H9 (cell line): ENCODE measurements around the gene MTHFD1. TPM values are rescaled to one million over a fixed set of nuclear protein-coding genes. Genes with fewer than 3 reads are reported as not detected.

Experiments
- DNase-seq: peaks from one replicate; pipeline ENCODE4 v3.0.0-alpha.2; 2017
- H2AFZ ChIP-seq: one replicate; pipeline ENCODE4 v1.6.1; 2013; ENCODE audit warnings: mild to moderate bottlenecking, low read length, control low read depth, moderate library complexity
- H2AK5ac ChIP-seq: 2 replicates; pipeline ENCODE4 v1.6.1; 2013; ENCODE audit warnings: low read length, control low read depth, mixed read lengths; ENCODE audit not compliant: insufficient read length
- H2BK120ac ChIP-seq: one replicate; pipeline ENCODE4 v1.6.1; 2013; ENCODE audit warnings: low read depth, mild to moderate bottlenecking, low read length, control low read depth, inconsistent platforms; ENCODE audit not compliant: poor library complexity, severe bottlenecking
- H2BK12ac ChIP-seq: 2 replicates; pipeline ENCODE4 v1.6.1; 2013; ENCODE audit warnings: low read length, control low read depth, mixed read lengths, low read depth; ENCODE audit not compliant: insufficient read length
- H2BK15ac ChIP-seq: 2 replicates; pipeline ENCODE4 v1.6.1; 2013; ENCODE audit warnings: low read depth, low read length, control low read depth
- H2BK20ac ChIP-seq: one replicate; pipeline ENCODE4 v1.6.1; 2013; ENCODE audit warnings: low read depth, mild to moderate bottlenecking, low read length, control low read depth, inconsistent platforms; ENCODE audit not compliant: poor library complexity, severe bottlenecking
- H2BK5ac ChIP-seq: 2 replicates; pipeline ENCODE4 v1.6.1; 2013; ENCODE audit warnings: low read length, control low read depth, mixed read lengths; ENCODE audit not compliant: insufficient read length
- H3K14ac ChIP-seq: 2 replicates; pipeline ENCODE4 v1.6.1; 2013; ENCODE audit warnings: low read length, control low read depth; ENCODE audit not compliant: insufficient read depth
- H3K18ac ChIP-seq: 2 replicates; pipeline ENCODE4 v1.6.1; 2013; ENCODE audit warnings: low read depth, mild to moderate bottlenecking, mixed read lengths, low read length, control low read depth; ENCODE audit not compliant: insufficient read length
- H3K23ac ChIP-seq: 2 replicates; pipeline ENCODE4 v1.6.1; 2013; ENCODE audit warnings: low read length, control low read depth, mixed read lengths, low read depth; ENCODE audit not compliant: insufficient read length
- H3K23me2 ChIP-seq: 2 replicates; pipeline ENCODE4 v1.6.1; 2013; ENCODE audit warnings: low read depth, mild to moderate bottlenecking, mixed read lengths, low read length, control low read depth; ENCODE audit not compliant: insufficient read length, poor library complexity, severe bottlenecking
- H3K27ac ChIP-seq: 2 replicates; pipeline ENCODE4 v1.5.1; 2013; ENCODE audit warnings: low read length, control low read depth, mixed read lengths, low read depth; ENCODE audit not compliant: insufficient read length
- H3K27me3 ChIP-seq: 2 replicates; pipeline ENCODE4 v1.6.1; 2013; ENCODE audit warnings: low read length, control low read depth, inconsistent platforms; ENCODE audit not compliant: insufficient read depth
- H3K4ac ChIP-seq: 2 replicates; pipeline ENCODE4 v1.6.1; 2013; ENCODE audit warnings: low read depth, mild to moderate bottlenecking, control low read depth, inconsistent platforms, low read length, moderate library complexity
- H3K4me1 ChIP-seq: 2 replicates; pipeline ENCODE4 v1.6.1; 2013; ENCODE audit warnings: low read length, control low read depth, inconsistent platforms; ENCODE audit not compliant: insufficient read depth
- H3K4me2 ChIP-seq: 2 replicates; pipeline ENCODE4 v1.6.1; 2013; ENCODE audit warnings: low read length, control low read depth, mixed read lengths; ENCODE audit not compliant: insufficient read length, insufficient read depth
- H3K56ac ChIP-seq: 2 replicates; pipeline ENCODE4 v1.6.1; 2013; ENCODE audit warnings: low read depth, mild to moderate bottlenecking, mixed read lengths, low read length, control low read depth; ENCODE audit not compliant: insufficient read length
- H3K79me1 ChIP-seq: 2 replicates; pipeline ENCODE4 v1.6.1; 2013; ENCODE audit warnings: low read depth, mild to moderate bottlenecking, moderate library complexity, low read length, control low read depth, inconsistent platforms; ENCODE audit not compliant: insufficient read depth, poor library complexity, severe bottlenecking
- H3K79me2 ChIP-seq: 2 replicates; pipeline ENCODE4 v1.6.1; 2013; ENCODE audit warnings: low read length, control low read depth, inconsistent platforms; ENCODE audit not compliant: insufficient read depth
- H3K9ac ChIP-seq: 2 replicates; pipeline ENCODE4 v1.6.1; 2013; ENCODE audit warnings: low read length, control low read depth, mixed read lengths; ENCODE audit not compliant: insufficient read length; ENCODE audit errors: extremely low read depth
- H3K9me3 ChIP-seq: one replicate; pipeline ENCODE4 v1.6.1; 2013; ENCODE audit warnings: low read depth, low read length, inconsistent platforms; ENCODE audit not compliant: control insufficient read depth
- H3T11ph ChIP-seq: one replicate; pipeline ENCODE4 v1.6.1; 2013; ENCODE audit warnings: mild to moderate bottlenecking, low read length, control low read depth, inconsistent platforms
- H4K20me1 ChIP-seq: one replicate; pipeline ENCODE4 v1.6.1; 2013; ENCODE audit not compliant: control insufficient read depth, insufficient read length, insufficient read depth
- H4K5ac ChIP-seq: 2 replicates; pipeline ENCODE4 v1.6.1; 2013; ENCODE audit warnings: low read depth, mild to moderate bottlenecking, mixed read lengths, low read length, control low read depth; ENCODE audit not compliant: insufficient read length
- H4K8ac ChIP-seq: replicated peaks from 2 replicates; pipeline ENCODE4 v1.6.1; 2013; ENCODE audit warnings: low read length, control low read depth, mixed read lengths, low read depth; ENCODE audit not compliant: insufficient read length
- H4K91ac ChIP-seq: 2 replicates; pipeline ENCODE4 v1.6.1; 2013; ENCODE audit warnings: low read depth, mild to moderate bottlenecking, moderate library complexity, mixed read lengths, low read length, control low read depth; ENCODE audit not compliant: insufficient read length
- H3K27ac Mint-ChIP-seq, 3 experiments: 2 replicates in 2 of 3; 3 replicates in 1 of 3; pipeline ENCODE4 v1.8.0; 2020 to 2021; ENCODE audit warnings: mixed read lengths in 3 of 3, mild to moderate bottlenecking in 1 of 3, moderate library complexity in 1 of 3
- H3K27me3 Mint-ChIP-seq: 2 replicates; pipeline ENCODE4 v1.8.0; 2021; ENCODE audit warnings: low read depth, mild to moderate bottlenecking, moderate library complexity, mixed read lengths
- H3K36me3 Mint-ChIP-seq, 3 experiments: 2 replicates in 2 of 3; 3 replicates in 1 of 3; pipeline ENCODE4 v1.8.0; 2020 to 2021; ENCODE audit warnings: low read depth in 3 of 3, mixed read lengths in 3 of 3; ENCODE audit not compliant: insufficient read depth in 1 of 3
- H3K4me1 Mint-ChIP-seq, 2 experiments: 2 replicates each; pipeline ENCODE4 v1.8.0; 2020; ENCODE audit warnings: mixed read lengths in 2 of 2
- H3K4me3 Mint-ChIP-seq, 2 experiments: 2 replicates in 1 of 2; 3 replicates in 1 of 2; pipeline ENCODE4 v1.8.0; 2020 to 2021; ENCODE audit warnings: mild to moderate bottlenecking in 2 of 2, mixed read lengths in 2 of 2, moderate library complexity in 1 of 2
- H3K9me3 Mint-ChIP-seq, 2 experiments: 2 replicates in 1 of 2; 3 replicates in 1 of 2; pipeline ENCODE4 v1.8.0; 2020; ENCODE audit warnings: mild to moderate bottlenecking in 2 of 2, mixed read lengths in 2 of 2, moderate library complexity in 1 of 2
- CTCF ChIP-seq: fragments of 200-600 bp; sonication (generic); conservative IDR thresholded peaks from 3 replicates; pipeline ENCODE4 v1.8.0; 2021; ENCODE audit warnings: antibody characterized with exemption, mild to moderate bottlenecking
- WGBS: extraction: QIAGEN DNeasy Blood & Tissue Kit; methylation state at CpG from one replicate; pipeline ENCODE4 v1.1.7; 2013; ENCODE audit warnings: missing lambda C conversion rate, low lambda C conversion rate, mixed read lengths; ENCODE audit not compliant: insufficient read length; ENCODE audit errors: extremely low coverage; 5-methylcytosine and 5-hydroxymethylcytosine counted together
- total RNA-seq: library from RNA; stranded (reverse); gene quantifications from 2 replicates; pipeline ENCODE4 v1.2.1, GENCODE V29; 2021

MTHFD1 gene
- total RNA-seq, 1 experiment from 2014 or later, result 203 TPM

DNA sequence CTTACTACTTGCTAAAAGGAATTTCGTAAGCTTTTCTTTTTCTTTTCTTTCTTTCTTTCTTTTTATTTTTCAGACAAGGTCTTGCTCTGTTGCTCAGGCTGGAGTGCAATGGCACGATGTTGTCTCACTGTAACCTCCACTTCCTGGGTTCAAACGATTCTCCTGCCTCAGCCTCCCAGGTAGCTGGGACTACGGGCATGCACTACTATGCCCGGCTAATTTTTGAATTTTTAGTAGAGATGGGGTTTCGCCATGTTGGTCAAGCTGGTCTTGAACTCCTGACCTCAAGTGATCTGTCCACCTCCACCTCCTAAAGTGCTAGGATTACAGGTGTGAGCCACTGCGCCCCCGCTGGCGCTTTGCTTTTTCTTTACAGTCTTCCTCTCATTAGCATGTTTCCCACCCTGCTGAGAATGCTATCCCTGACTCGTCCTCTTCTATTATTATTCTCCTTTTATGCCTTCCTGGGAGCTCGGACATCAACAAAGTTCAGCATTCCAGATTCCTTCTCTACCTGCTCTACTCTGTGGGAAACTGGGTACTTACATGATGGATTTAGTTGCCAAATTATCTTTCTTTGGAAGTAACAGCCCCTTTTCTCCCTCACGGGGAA is 3.1 kb downstream of the MTHFD1 start:
- peak overlapping the region; percentile 68 for H3K4me2 ChIP-seq
- TF ChIP-seq CTCF, result peak; percentile 57; the same call in 2 of the 3 replicates
- H3K9ac ChIP-seq, result peak overlapping the region; percentile 36
- H4K8ac ChIP-seq, result no peak overlapping the region
- no peaks in the 10 kb centered on the region for H3K79me1 ChIP-seq
- H3K23ac ChIP-seq, result no peak overlapping the region
- no peak overlapping the region for H2BK20ac ChIP-seq
- H3K4ac ChIP-seq, result no peak overlapping the region
- no peak overlapping the region for H3K14ac ChIP-seq
- no peaks in the 10 kb centered on the region for H3K27me3 ChIP-seq
- no peaks in the 10 kb centered on the region; a peak in 1 of 5 replicates for H3K9me3 Mint-ChIP-seq
- no peak overlapping the region for H2AK5ac ChIP-seq
- H3K56ac ChIP-seq, result no peak overlapping the region
- H2BK5ac ChIP-seq, result no peak overlapping the region
- peaks cover 56 to 68% of the 10 kb centered on the region in 2 experiments for H3K4me1 Mint-ChIP-seq
- no peak overlapping the region for H2AFZ ChIP-seq
- no peaks in the 10 kb centered on the region for H4K20me1 ChIP-seq
- peak overlapping the region; percentile 50 to 81 for H3K4me3 Mint-ChIP-seq
- H2BK15ac ChIP-seq, result no peak overlapping the region
- H4K5ac ChIP-seq, result no peak overlapping the region
- no peaks in the 10 kb centered on the region for H3K27me3 Mint-ChIP-seq
- WGBS, result no CpG with 5 or more reads among the region's 12 CpGs
- no peak overlapping the region for H4K91ac ChIP-seq
- no peaks in the 10 kb centered on the region for H3K9me3 ChIP-seq
- H2BK12ac ChIP-seq, result no peak overlapping the region
- DNase-seq, result peak; percentile 92
- no peak overlapping the region for H3T11ph ChIP-seq
- H3K4me1 ChIP-seq, result peaks cover 21% of the 10 kb centered on the region
- peaks cover 15% of the 10 kb centered on the region for H3K23me2 ChIP-seq
- peak overlapping the region; percentile 74 to 99 (median 97) for H3K27ac Mint-ChIP-seq
- H3K27ac ChIP-seq, result peak overlapping the region; percentile 98
- H3K79me2 ChIP-seq, result peaks cover 46% of the 10 kb centered on the region
- no peak overlapping the region for H3K18ac ChIP-seq
- H3K36me3 Mint-ChIP-seq, result peaks cover 19 to 36% (median 30%) of the 10 kb centered on the region in 3 experiments
- H2BK120ac ChIP-seq, result no peak overlapping the region
